ENCODE data around the gene ZSCAN21.

ZSCAN21 gene

DNA sequence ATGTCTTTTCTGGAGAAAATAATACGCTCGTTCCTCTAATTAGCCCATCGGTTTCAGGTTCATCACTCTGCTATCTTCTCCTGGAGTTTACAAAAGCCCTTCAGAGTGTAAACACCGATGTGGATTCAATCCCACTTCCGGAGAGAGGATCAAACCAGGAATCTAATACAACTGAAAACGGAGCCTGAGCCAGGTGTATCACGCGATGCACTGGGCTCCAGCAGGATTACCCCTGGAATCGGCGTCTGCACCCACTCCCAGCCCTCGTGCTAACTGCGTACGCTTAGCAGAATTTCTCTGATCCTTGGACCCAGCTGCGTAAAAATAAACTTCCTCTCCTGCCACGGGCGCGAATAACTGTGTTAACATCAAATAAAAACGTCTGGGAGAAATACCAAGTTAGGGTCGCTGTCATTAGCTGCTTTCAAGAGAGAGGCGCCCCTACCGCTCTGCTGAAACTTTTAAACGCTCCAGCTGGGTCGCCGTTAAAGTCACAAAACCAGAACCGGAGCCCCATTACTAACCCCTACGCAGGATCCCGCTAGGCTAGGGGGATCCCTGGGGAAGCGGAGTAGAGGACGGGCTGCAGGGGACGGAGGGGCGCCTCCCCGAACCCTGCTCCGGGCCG is 31.4 kb downstream of the ZSCAN21 start:
- in situ Hi-C loops (cut with HindIII; ENCODE audit: low sequenced_read_pairs): no loop called here
- TF ChIP-seq, protein P1, sequence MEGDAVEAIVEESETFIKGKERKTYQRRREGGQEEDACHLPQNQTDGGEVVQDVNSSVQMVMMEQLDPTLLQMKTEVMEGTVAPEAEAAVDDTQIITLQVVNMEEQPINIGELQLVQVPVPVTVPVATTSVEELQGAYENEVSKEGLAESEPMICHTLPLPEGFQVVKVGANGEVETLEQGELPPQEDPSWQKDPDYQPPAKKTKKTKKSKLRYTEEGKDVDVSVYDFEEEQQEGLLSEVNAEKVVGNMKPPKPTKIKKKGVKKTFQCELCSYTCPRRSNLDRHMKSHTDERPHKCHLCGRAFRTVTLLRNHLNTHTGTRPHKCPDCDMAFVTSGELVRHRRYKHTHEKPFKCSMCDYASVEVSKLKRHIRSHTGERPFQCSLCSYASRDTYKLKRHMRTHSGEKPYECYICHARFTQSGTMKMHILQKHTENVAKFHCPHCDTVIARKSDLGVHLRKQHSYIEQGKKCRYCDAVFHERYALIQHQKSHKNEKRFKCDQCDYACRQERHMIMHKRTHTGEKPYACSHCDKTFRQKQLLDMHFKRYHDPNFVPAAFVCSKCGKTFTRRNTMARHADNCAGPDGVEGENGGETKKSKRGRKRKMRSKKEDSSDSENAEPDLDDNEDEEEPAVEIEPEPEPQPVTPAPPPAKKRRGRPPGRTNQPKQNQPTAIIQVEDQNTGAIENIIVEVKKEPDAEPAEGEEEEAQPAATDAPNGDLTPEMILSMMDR (IDR thresholded peaks at IDR 0.05; ENCODE audit: low read depth, low read length): no peak
- peak overlapping the region; percentile 97 for H3K4me3 ChIP-seq (ENCODE audit: low read depth, low read length)
- no peak for DNase-seq (ENCODE audit: low read depth, low spot score)

DNA sequence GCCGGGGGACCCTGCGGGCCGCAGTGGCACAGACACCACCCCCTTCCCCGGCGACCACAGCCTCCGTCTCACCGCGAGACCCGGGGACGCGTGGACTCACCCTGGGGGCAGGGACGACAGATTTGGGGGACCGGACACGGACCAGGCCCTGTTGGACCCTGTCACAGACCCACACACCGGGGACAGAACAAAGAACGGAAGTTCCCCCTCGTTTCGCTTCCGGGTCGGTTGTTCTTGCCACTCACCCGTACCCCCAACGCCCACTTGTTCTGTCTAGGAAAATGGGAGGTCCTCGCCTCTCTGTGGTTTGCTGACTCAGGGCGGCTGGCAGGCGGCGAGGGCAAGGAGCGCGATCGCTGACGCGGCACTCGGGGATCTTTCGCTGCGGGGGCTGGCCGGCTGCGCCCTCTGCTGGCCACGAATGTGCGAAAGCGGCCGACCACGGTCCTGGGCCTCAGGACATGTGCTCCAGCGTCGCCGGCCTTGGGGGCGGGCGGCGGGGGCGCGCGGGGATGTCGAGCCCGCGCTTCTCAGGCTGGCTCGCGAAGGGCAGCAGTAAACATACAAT is 32.0 kb downstream of the ZSCAN21 start, which contains the start of gene ZNF3:
TSS of gene ZNF3 (minus strand) at position 189 of the 568 bp plus-strand sequence. CDS start 4,366 bp downstream, outside the sequence.
- peak within 1 kb of the TSS; percentile 97 for H3K4me3 ChIP-seq (ENCODE audit: low read depth, low read length)
- in situ Hi-C loops (cut with HindIII; ENCODE audit: low sequenced_read_pairs): no loop called here
- TF ChIP-seq, protein P1 (IDR thresholded peaks at IDR 0.05; ENCODE audit: low read depth, low read length): peak; percentile 78
- DNase-seq (ENCODE audit: low read depth, low spot score): peak; percentile 99

DNA sequence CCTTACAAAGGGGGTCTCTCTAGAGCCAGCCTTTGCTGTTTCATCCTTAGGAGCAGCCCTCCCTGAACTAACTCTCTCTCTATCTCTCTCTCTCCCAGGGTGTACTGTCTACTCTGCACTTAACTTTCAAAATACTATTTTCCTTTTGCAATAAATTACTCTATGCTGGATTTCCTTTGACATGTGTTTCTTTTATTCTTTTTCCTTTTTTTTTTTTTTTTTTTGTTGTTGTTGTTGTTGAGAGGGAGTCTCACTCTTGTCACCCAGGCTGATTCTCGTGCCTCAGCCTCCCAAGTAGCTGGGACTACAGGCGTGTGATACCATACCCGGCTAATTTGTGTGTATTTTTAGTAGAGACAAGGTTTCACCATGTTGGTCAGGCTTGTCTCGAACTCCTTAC is 33.4 kb downstream of the ZSCAN21 start:
- TF ChIP-seq, protein P1 (IDR thresholded peaks at IDR 0.05; ENCODE audit: low read depth, low read length): no peak
- in situ Hi-C loops (cut with HindIII; ENCODE audit: low sequenced_read_pairs): no loop called here
- DNase-seq (ENCODE audit: low read depth, low spot score): no peak
- H3K4me3 ChIP-seq (ENCODE audit: low read depth, low read length): no peak overlapping the region

DNA sequence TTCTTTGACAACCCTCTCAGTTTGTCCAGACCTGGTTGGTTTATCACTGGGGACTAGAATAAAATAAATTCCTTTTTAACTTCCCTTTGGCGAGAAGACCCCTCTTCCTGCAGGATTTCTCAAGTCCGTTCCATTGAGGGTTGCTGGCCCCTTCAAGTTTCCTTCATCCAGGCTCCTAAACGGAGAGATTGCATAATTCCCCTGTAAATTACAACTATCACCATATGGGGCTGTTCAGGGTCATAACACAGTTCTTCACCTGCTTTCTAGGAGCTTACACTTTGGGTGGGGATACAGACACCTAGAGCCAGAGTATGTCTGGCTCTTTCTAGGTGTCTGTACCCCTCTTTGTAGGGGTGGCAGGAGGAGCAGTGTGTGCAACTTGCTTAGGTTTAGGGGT is 35.9 kb downstream of the ZSCAN21 start:
- DNase-seq (ENCODE audit: low read depth, low spot score): no peak
- H3K4me3 ChIP-seq (ENCODE audit: low read depth, low read length): no peak overlapping the region
- TF ChIP-seq, protein P1 (IDR thresholded peaks at IDR 0.05; ENCODE audit: low read depth, low read length): no peak
- in situ Hi-C loops (cut with HindIII; ENCODE audit: low sequenced_read_pairs): no loop called here

DNA sequence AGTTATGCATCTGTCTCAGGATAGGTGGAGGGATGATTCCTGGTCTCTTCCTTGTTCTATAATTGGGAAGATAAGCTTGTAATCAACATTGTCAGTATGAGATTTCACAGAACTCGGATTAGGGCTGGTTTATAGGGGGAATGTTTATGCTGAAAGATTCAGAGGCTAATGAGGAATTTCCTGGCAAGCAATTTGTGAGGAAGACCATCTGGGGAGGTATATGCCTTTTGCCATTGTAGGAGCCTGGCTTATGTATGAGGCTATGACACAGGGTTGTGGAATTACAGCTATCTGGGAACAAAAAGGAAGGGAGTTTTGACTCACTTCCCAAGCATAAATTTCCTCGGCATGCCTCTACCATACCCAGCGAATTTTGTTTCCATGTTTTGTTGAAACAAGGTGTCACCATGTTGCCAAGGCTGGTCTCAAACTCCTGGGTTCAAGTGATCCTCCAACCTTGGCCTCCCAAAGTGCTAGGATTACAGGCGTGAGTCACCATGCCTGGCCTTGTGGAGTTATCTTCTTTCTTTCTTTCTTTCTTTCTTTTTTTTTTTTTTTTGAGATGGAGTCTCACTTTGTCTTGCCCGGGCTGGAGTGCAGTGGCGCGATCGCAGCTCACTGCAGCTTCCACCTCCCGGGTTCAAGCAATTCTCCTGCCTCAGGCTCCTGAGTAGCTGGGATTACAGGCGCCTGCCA is 37.6 kb downstream of the ZSCAN21 start:
- DNase-seq (ENCODE audit: low read depth, low spot score): peak; percentile 92
- TF ChIP-seq, protein P1 (IDR thresholded peaks at IDR 0.05; ENCODE audit: low read depth, low read length): no peak
- in situ Hi-C loops (cut with HindIII; ENCODE audit: low sequenced_read_pairs): no loop called here
- no peak overlapping the region for H3K4me3 ChIP-seq (ENCODE audit: low read depth, low read length)

DNA sequence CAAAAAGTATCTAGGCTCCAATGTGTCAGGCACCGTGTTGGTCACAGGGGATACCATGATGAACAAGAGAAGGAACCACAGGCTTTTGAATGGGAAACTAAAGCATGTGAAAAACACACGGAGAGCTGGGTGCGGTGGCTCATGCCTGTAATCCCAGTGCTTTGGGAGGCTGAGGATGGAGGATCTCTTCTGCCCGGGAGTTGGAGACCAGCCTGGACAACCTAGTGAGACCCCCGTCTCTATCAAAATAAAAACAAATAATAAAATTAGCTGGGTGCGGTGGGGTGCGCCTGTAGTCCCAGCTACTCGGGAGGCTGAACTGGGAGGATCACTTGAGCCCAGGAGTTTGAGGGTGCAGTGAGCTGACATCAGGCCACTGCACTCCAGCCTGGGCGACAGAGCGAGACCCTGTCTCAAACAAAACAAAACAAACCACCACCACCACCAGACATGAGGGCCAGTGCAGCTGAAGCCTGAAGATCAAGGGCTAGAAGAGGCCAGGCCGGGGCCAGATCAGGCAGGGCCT is 38.6 kb downstream of the ZSCAN21 start:
- no peak for DNase-seq (ENCODE audit: low read depth, low spot score)
- peak overlapping the region; percentile 91 for H3K4me3 ChIP-seq (ENCODE audit: low read depth, low read length)
- TF ChIP-seq, protein P1 (IDR thresholded peaks at IDR 0.05; ENCODE audit: low read depth, low read length): no peak
- in situ Hi-C loops (cut with HindIII; ENCODE audit: low sequenced_read_pairs): no loop called here

Measured in astrocyte of the spinal cord (primary cell).